OCI-LY3 (cell line): Measurements from ENCODE around the gene NDUFB7.

ENCODE experiments used
- EZH2phosphoT487 ChIP-seq: fragments of 200-600 bp; shearing (Covaris generic); IDR thresholded peaks from 2 replicates; pipeline ENCODE4 v1.6.1; 2018; ENCODE audit warnings: antibody characterized with exemption, mixed run types, low read depth
- TF ChIP-seq, protein P1 (sequence below): fragments of 200-600, 300-600 bp; sonication (generic); IDR thresholded peaks from 2 replicates; pipeline ENCODE4 v1.5.1; 2014; ENCODE audit warnings: antibody characterized with exemption, low read length, low read depth

DNA sequence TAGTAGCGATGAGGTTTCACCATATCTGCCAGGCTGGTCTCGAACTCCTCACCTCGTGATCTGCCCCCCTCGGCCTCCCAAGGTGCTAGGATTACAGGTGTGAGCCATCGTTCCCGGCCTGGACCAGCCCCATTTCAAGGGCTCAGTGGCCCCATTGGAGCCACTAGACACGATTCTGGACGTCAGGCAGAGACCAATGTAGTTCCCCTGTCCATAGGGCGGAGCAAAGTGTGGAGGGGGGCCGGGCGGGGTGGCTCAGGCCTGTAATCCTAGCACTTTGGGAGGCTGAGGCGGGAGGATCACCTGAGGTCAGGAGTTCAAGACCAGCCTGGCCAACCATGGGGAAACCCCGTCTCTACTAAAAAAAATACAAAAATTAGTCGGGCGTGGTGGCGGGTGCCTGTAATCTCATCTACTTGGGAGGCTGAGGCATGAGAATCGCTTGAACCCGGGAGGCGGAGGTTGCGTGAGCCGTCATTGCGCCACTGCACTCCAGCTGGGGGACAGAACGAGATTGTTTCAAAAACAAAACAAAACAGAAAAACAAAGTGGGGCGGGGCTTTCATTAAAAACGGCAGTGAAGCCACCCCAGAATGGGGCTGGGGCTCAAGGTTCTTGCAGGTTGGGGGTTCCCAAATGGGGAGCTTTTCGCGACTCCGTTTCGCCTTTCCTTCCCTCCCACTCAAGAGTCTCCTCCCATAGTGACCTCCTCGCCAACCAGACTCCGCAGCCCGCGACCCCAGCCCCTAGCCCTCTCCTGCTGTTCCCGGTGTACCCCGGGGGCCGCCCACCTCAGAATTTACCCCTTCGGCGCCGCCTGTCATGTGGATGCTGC lies 43.2 kb downstream of the NDUFB7 start:
- TF ChIP-seq, protein P1, sequence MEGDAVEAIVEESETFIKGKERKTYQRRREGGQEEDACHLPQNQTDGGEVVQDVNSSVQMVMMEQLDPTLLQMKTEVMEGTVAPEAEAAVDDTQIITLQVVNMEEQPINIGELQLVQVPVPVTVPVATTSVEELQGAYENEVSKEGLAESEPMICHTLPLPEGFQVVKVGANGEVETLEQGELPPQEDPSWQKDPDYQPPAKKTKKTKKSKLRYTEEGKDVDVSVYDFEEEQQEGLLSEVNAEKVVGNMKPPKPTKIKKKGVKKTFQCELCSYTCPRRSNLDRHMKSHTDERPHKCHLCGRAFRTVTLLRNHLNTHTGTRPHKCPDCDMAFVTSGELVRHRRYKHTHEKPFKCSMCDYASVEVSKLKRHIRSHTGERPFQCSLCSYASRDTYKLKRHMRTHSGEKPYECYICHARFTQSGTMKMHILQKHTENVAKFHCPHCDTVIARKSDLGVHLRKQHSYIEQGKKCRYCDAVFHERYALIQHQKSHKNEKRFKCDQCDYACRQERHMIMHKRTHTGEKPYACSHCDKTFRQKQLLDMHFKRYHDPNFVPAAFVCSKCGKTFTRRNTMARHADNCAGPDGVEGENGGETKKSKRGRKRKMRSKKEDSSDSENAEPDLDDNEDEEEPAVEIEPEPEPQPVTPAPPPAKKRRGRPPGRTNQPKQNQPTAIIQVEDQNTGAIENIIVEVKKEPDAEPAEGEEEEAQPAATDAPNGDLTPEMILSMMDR = no peak
- TF ChIP-seq EZH2phosphoT487 = no peak
